Activated CD4-positive, alpha-beta T cell treated with anti-CD3 and anti-CD28 coated beads for 4 hours (primary cell): ENCODE data around the gene GTPBP4.
"Not testable (repeated sequence)": the region's sequence is repeated elsewhere in the genome, so short reads cannot be mapped to it uniquely, and the experiment has no call there.

Source experiments
- DNase-seq, 2 donors: peaks; one replicate each; pipeline ENCODE4 v3.0.0-alpha.2; 2020

Gene GTPBP4

GRCh38 chr10:992871-993270, 4.6 kb downstream of the GTPBP4 start:
- no peak for DNase-seq

- DNase-seq = no peak
Measured at GRCh38 chr10:994836-995558, 6.8 kb downstream of the GTPBP4 start.

- no peak for DNase-seq
Measured at GRCh38 chr10:995559-995926, 7.3 kb downstream of the GTPBP4 start.

- DNase-seq = no peak
Measured at GRCh38 chr10:996031-996430, 7.8 kb downstream of the GTPBP4 start.

- no peak for DNase-seq
Measured at GRCh38 chr10:997266-998022, 9.2 kb downstream of the GTPBP4 start.

- no peak for DNase-seq
Measured at GRCh38 chr10:1002425-1003006, 14.3 kb downstream of the GTPBP4 start.

GRCh38 chr10:1003884-1004670, 15.8 kb downstream of the GTPBP4 start:
- DNase-seq = no peak

- no peak for DNase-seq
Measured at GRCh38 chr10:1006573-1006972, 18.3 kb downstream of the GTPBP4 start.

GRCh38 chr10:1007583-1007982, 19.3 kb downstream of the GTPBP4 start:
- DNase-seq = no peak

GRCh38 chr10:1009071-1009494, 20.8 kb downstream of the GTPBP4 start:
- no peak for DNase-seq

GRCh38 chr10:1009947-1010346, 21.7 kb downstream of the GTPBP4 start:
- DNase-seq = not testable (repeated sequence)

GRCh38 chr10:1010703-1011102, 22.5 kb downstream of the GTPBP4 start:
- DNase-seq = no peak

GRCh38 chr10:1011696-1012095, 23.5 kb downstream of the GTPBP4 start:
- DNase-seq = no peak

- no peak for DNase-seq
Measured at GRCh38 chr10:1015688-1016087, 27.5 kb downstream of the GTPBP4 start.

GRCh38 chr10:1019362-1019761, 31.1 kb downstream of the GTPBP4 start:
- no peak for DNase-seq

GRCh38 chr10:1020460-1020859, 32.2 kb downstream of the GTPBP4 start:
- DNase-seq = no peak

GRCh38 chr10:1020958-1021357, 32.7 kb downstream of the GTPBP4 start:
- DNase-seq = no peak

- DNase-seq = no peak
Measured at GRCh38 chr10:1022413-1022812, 34.2 kb downstream of the GTPBP4 start.

GRCh38 chr10:1024103-1024502, 35.9 kb downstream of the GTPBP4 start:
- no peak for DNase-seq

- DNase-seq = no peak
Measured at GRCh38 chr10:1025683-1026082, 37.4 kb downstream of the GTPBP4 start, which contains the start of gene IDI2. IDI2 (minus strand) TSS chr10:1025859; CDS start chr10:1024723, 1,136 bp downstream.

GRCh38 chr10:1026578-1026977, 38.3 kb downstream of the GTPBP4 start:
- DNase-seq = no peak

GRCh38 chr10:1029838-1030237, 41.6 kb downstream of the GTPBP4 start:
- DNase-seq = no peak

- no peak for DNase-seq
Measured at GRCh38 chr10:1033601-1034000, 45.4 kb downstream of the GTPBP4 start.
